Caco-2 (cell line): ENCODE data around the gene CLNK. TPM values are rescaled to one million over a fixed set of nuclear protein-coding genes. Genes with fewer than 3 reads are reported as not detected.

ENCODE experiments used
- BruUV-seq: library from RNA; stranded (reverse); fragments of 400-500 nt; replicated peaks from 2 replicates; lab custom pipeline; 2021; lab: Mats Ljungman, UMichigan
- CTCF ChIA-PET: fragments of 300-600 bp; sonication (Branson Sonifier 250); formaldehyde crosslinking; loops from one replicate; lab custom pipeline; 2022; ENCODE audit warnings: antibody characterized with exemption; lab: Charles Lee
- POLR2A ChIA-PET: fragments of 300-600 bp; sonication (Branson Sonifier 250); formaldehyde crosslinking; loops from one replicate; lab custom pipeline; 2022; ENCODE audit warnings: antibody characterized with exemption; lab: Charles Lee
- DNase-seq, 2 experiments: peaks; one replicate each; pipeline versions ENCODE4 v3.0.0 to v3.0.0-alpha.2; 2020 to 2022
- H3K27me3 ChIP-seq: replicated peaks from 2 replicates; pipeline ENCODE4 v1.6.0; 2011; ENCODE audit warnings: low read length; ENCODE audit not compliant: control insufficient read depth, insufficient read depth
- H3K36me3 ChIP-seq: 2 replicates; pipeline ENCODE4 v1.5.1; 2011; ENCODE audit warnings: low read length; ENCODE audit not compliant: control insufficient read depth, insufficient read depth
- H3K4me1 ChIP-seq: fragments of 250-450 bp; sonication (Bioruptor Pico); 2 replicates; pipeline ENCODE4 v1.5.1; 2020; ENCODE audit warnings: mild to moderate bottlenecking
- H3K4me3 ChIP-seq: 2 replicates; pipeline ENCODE4 v1.5.1; 2011; ENCODE audit warnings: low read depth, mild to moderate bottlenecking, control low read depth, low read length
- H3K9me3 ChIP-seq: fragments of 250-450 bp; sonication (Bioruptor Pico); 2 replicates; pipeline ENCODE4 v1.5.1; 2020; ENCODE audit warnings: mild to moderate bottlenecking, moderate library complexity
- H3K27ac Mint-ChIP-seq: one replicate; pipeline ENCODE4 v1.8.0; 2022; ENCODE audit warnings: mixed read lengths; ENCODE audit not compliant: unreplicated experiment
- H3K27me3 Mint-ChIP-seq: one replicate; pipeline ENCODE4 v1.8.0; 2022; ENCODE audit warnings: mixed read lengths; ENCODE audit not compliant: insufficient read depth, unreplicated experiment
- H3K36me3 Mint-ChIP-seq: one replicate; pipeline ENCODE4 v1.8.0; 2022; ENCODE audit warnings: mild to moderate bottlenecking, mixed read lengths; ENCODE audit not compliant: insufficient read depth, unreplicated experiment
- H3K4me1 Mint-ChIP-seq: one replicate; pipeline ENCODE4 v1.8.0; 2022; ENCODE audit warnings: low read depth, mixed read lengths; ENCODE audit not compliant: unreplicated experiment
- H3K4me3 Mint-ChIP-seq: one replicate; pipeline ENCODE4 v1.8.0; 2022; ENCODE audit warnings: mild to moderate bottlenecking, moderate library complexity, mixed read lengths; ENCODE audit not compliant: unreplicated experiment
- H3K9me3 Mint-ChIP-seq: one replicate; pipeline ENCODE4 v1.8.0; 2022; ENCODE audit warnings: mixed read lengths; ENCODE audit not compliant: unreplicated experiment
- intact Hi-C: fragments of 100-400 bp; cut with micrococcal nuclease; formaldehyde crosslinking; loops from one replicate; pipeline ENCODE4 v1.10.0; 2022; ENCODE audit not compliant: unreplicated experiment
- total RNA-seq: library from RNA; stranded (reverse); gene quantifications from 2 replicates; pipeline ENCODE4 v1.2.3, GENCODE V29; 2022
- TF ChIP-seq, protein P1 (sequence below), 2 experiments: fragments of 200-600 bp in 1 of 2; IDR thresholded peaks; 1 replicate in 1 of 2; 2 replicates in 1 of 2; pipeline versions ENCODE4 v1.5.1 to v1.8.0; 2011 to 2022; ENCODE audit warnings: antibody characterized with exemption in 1 of 2, control low read depth in 1 of 2, inconsistent platforms in 1 of 2, low read depth in 1 of 2, low read length in 1 of 2, mild to moderate bottlenecking in 1 of 2, moderate library complexity in 1 of 2; ENCODE audit not compliant: insufficient read depth in 1 of 2, severe bottlenecking in 1 of 2, unreplicated experiment in 1 of 2

CLNK gene
- total RNA-seq, 1 experiment from 2014 or later = not detected

DNA sequence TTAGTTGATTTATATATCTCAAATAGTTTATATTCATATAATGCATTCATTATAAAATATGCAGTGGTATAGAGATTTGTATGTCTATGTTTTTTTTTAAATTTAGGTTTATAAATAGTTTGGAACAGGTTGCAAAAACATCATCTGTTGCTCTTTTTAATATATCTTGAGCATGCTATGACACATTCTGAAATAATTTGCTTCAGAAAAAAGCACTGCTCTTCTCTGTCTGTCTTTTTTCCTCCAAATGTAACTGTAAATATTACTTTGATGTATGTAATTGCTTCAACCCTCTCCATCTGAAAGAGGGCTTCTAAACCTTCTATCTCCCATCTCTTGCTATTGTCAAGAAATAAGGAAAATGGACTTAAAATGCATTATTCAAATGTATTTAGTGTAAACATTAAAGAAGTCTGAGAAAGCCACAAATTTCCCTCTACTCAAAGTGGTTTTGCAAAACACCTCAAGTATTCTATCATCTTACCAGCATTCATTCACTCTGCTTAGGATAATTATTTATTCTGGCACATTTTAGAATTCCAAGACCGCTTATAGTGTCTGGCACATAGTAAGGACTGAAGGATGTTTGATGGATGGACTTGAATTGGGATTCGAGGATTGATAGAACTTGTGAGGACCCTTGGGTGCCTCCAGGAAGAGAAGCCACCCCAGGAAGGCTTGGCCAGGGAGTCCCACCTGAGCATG lies 87.8 kb downstream of the CLNK start:
- TF ChIP-seq, protein P1, sequence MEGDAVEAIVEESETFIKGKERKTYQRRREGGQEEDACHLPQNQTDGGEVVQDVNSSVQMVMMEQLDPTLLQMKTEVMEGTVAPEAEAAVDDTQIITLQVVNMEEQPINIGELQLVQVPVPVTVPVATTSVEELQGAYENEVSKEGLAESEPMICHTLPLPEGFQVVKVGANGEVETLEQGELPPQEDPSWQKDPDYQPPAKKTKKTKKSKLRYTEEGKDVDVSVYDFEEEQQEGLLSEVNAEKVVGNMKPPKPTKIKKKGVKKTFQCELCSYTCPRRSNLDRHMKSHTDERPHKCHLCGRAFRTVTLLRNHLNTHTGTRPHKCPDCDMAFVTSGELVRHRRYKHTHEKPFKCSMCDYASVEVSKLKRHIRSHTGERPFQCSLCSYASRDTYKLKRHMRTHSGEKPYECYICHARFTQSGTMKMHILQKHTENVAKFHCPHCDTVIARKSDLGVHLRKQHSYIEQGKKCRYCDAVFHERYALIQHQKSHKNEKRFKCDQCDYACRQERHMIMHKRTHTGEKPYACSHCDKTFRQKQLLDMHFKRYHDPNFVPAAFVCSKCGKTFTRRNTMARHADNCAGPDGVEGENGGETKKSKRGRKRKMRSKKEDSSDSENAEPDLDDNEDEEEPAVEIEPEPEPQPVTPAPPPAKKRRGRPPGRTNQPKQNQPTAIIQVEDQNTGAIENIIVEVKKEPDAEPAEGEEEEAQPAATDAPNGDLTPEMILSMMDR (IDR thresholded peaks at IDR 0.05; ENCODE audit: insufficient read depth in 1 of 2, low read depth in 1 of 2, low read length in 1 of 2, severe bottlenecking in 1 of 2, unreplicated experiment in 1 of 2) = no peak
- H3K9me3 ChIP-seq = no peaks in the 10 kb centered on the region
- H3K36me3 ChIP-seq = no peaks in the 10 kb centered on the region
- H3K4me3 ChIP-seq = no peak overlapping the region
- Mint-ChIP-seq H3K4me1 (no peaks in the 10 kb centered on the region), H3K4me3 (no peak overlapping the region), H3K36me3 (no peaks in the 10 kb centered on the region), H3K27ac (no peak overlapping the region), H3K27me3 (no peaks in the 10 kb centered on the region), H3K9me3 (no peaks in the 10 kb centered on the region)
- intact Hi-C loops = no loop called here
- H3K27me3 ChIP-seq = no peaks in the 10 kb centered on the region
- DNase-seq = no peak
- H3K4me1 ChIP-seq = no peaks in the 10 kb centered on the region
- POLR2A ChIA-PET = no interaction called here
- BruUV-seq = no TSS peak
- CTCF ChIA-PET = no interaction called here

- Mint-ChIP-seq H3K36me3 (no peaks in the 10 kb centered on the region), H3K27me3 (no peaks in the 10 kb centered on the region), H3K9me3 (no peaks in the 10 kb centered on the region), H3K4me3 (no peak overlapping the region), H3K4me1 (no peaks in the 10 kb centered on the region), H3K27ac (no peak overlapping the region)
- intact Hi-C loops = no loop called here
- no peak overlapping the region for H3K4me3 ChIP-seq
- CTCF ChIA-PET = no interaction called here
- peak in 1 of 2 experiments; percentile 41 for DNase-seq
- H3K27me3 ChIP-seq = no peaks in the 10 kb centered on the region
- H3K4me1 ChIP-seq = no peaks in the 10 kb centered on the region
- no TSS peak for BruUV-seq
- no peaks in the 10 kb centered on the region for H3K36me3 ChIP-seq
- TF ChIP-seq, protein P1 (IDR thresholded peaks at IDR 0.05; ENCODE audit: insufficient read depth in 1 of 2, low read depth in 1 of 2, low read length in 1 of 2, severe bottlenecking in 1 of 2, unreplicated experiment in 1 of 2) = no peak
- POLR2A ChIA-PET = no interaction called here
- H3K9me3 ChIP-seq = no peaks in the 10 kb centered on the region
These were observed 91.4 kb downstream of the CLNK start for GRCh38 chr4:10593130-10593529.

- H3K27me3 Mint-ChIP-seq = no peaks in the 10 kb centered on the region
- Histone ChIP-seq H3K27me3 (no peaks in the 10 kb centered on the region), H3K9me3 (no peaks in the 10 kb centered on the region), H3K4me1 (no peaks in the 10 kb centered on the region), H3K36me3 (no peaks in the 10 kb centered on the region), H3K4me3 (no peak overlapping the region)
- H3K27ac Mint-ChIP-seq = no peak overlapping the region
- H3K36me3 Mint-ChIP-seq = no peaks in the 10 kb centered on the region
- BruUV-seq = no TSS peak
- ChIA-PET POLR2A (no interaction called here), CTCF (no interaction called here)
- DNase-seq = no peak
- TF ChIP-seq, protein P1 (IDR thresholded peaks at IDR 0.05; ENCODE audit: insufficient read depth in 1 of 2, low read depth in 1 of 2, low read length in 1 of 2, severe bottlenecking in 1 of 2, unreplicated experiment in 1 of 2) = no peak
- intact Hi-C loops = no loop called here
- H3K4me1 Mint-ChIP-seq = no peaks in the 10 kb centered on the region
- H3K4me3 Mint-ChIP-seq = no peak overlapping the region
- H3K9me3 Mint-ChIP-seq = no peaks in the 10 kb centered on the region
These were observed 93.7 kb downstream of the CLNK start for GRCh38 chr4:10590896-10591295.
